Ascending aorta (tissue), 2 donors: Measurements from ENCODE around the gene GOT2. TPM values are rescaled to one million over a fixed set of nuclear protein-coding genes. Genes with fewer than 3 reads are reported as not detected.
"Not testable (repeated sequence)": the region's sequence is repeated elsewhere in the genome, so short reads cannot be mapped to it uniquely, and the experiment has no call there.

Source experiments
- DNase-seq, 2 donors: peaks; one replicate each; pipeline ENCODE4 v3.0.0-alpha.2; 2019; ENCODE audit warnings: low spot score in 2 of 2
- H3K27ac ChIP-seq, 2 donors: fragments of 200-600 bp; sonication (generic); one replicate each; pipeline ENCODE4 v1.5.1; 2016 to 2017; ENCODE audit warnings: mild to moderate bottlenecking in 1 of 2
- H3K27me3 ChIP-seq: fragments of 200-600 bp; sonication (generic); one replicate; pipeline ENCODE4 v1.5.1; 2017
- H3K36me3 ChIP-seq, 2 donors: fragments of 200-600 bp; sonication (generic); one replicate each; pipeline ENCODE4 v1.5.1; 2016
- H3K4me1 ChIP-seq, 2 donors: fragments of 200-600 bp; sonication (generic); one replicate each; pipeline ENCODE4 v1.5.1; 2016 to 2017; ENCODE audit warnings: mild to moderate bottlenecking in 1 of 2
- H3K4me3 ChIP-seq, 2 donors: fragments of 200-600 bp; sonication (generic); one replicate each; pipeline ENCODE4 v1.5.1; 2016 to 2017; ENCODE audit warnings: mild to moderate bottlenecking in 1 of 2
- H3K9me3 ChIP-seq, 2 donors: fragments of 200-600 bp; sonication (generic); one replicate each; pipeline ENCODE4 v1.5.1; 2016
- intact Hi-C: fragments of 100-400 bp; cut with DNase I; formaldehyde crosslinking; loops from one replicate; pipeline ENCODE4 v1.15.1; 2023
- total RNA-seq: library from RNA; depleted of rRNA; stranded (reverse); fragments of >200 nt; gene quantifications from one replicate; pipeline ENCODE4 v1.1.0, GENCODE V29; 2016
- TF ChIP-seq, protein P1 (sequence below), 3 experiments: fragments of 200-600 bp in 2 of 3; fragments of 450-650 bp in 1 of 3; sonication (generic) in 2 of 3; IDR thresholded peaks; one replicate each; pipeline ENCODE4 v1.5.1; 2016 to 2019; ENCODE audit warnings: antibody characterized with exemption in 3 of 3, mild to moderate bottlenecking in 1 of 3, moderate library complexity in 1 of 3

Gene GOT2
- total RNA-seq, 1 donor from 2014 or later, result 48.7 TPM

DNA sequence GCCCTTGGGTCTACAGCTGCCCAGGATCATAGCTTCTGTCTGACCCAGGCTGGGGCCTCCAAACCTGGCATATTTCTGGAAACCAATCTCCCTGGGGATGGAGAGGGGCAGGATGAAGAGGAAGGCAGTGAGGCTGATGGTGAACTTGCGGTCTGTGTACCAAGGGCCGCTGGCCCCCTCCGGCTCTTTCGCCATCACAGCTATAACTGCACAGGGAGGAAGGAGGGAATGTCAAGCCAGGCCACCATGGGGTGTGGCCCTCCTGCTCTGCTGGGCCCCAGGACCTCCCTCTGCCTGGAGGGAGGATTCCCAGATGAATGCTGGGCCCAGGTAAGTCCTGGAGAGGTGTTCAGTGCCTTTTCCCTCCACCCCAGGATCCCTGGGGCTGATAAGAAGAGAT, 55.8 kb downstream of the GOT2 start:
- no peak for DNase-seq
- intact Hi-C loops, result loop anchor here (1.0 kb wide), 1 partner anchor 78 kb away; no protein-coding TSS in a partner anchor

DNA sequence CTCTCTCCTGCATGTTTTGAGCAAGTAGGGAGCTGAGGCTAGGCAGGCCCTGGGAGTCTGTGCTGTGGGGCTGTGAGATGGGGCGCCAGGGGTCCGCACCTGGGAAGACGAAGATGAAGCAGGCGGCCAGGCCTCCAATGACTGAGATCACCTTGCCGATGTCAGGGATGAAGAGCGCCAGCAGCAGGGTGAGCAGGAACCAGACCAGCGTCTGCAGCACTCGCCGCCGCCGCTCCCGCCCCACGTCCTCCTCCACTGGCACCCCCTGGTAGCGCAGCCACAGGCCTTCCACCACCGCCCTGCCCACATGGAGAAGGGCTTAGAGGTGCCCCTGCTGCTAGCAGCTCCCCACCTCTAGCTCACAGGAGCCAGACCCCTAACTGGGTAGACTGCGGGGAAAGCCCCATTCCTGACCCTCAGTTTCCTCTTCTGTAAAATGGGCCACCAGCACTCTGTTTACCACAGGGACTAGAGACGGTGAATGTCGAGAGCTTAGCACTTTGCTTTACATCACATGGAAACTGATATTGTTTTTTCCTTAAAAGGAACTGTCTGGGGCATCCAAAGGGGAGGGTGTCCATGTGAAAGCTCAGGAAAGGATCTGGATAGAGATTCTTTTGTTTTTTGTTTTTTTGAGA, 63.1 kb downstream of the GOT2 start:
- Histone ChIP-seq H3K4me1 (no peaks in the 10 kb centered on the region), H3K27me3 (no peaks in the 10 kb centered on the region), H3K9me3 (no peaks in the 10 kb centered on the region), H3K4me3 (no peak overlapping the region), H3K27ac (no peak overlapping the region), H3K36me3 (peaks cover 10 to 17% of the 10 kb centered on the region in 2 donors)
- intact Hi-C loops, result no loop called here
- no peak for DNase-seq
- TF ChIP-seq, protein P1, sequence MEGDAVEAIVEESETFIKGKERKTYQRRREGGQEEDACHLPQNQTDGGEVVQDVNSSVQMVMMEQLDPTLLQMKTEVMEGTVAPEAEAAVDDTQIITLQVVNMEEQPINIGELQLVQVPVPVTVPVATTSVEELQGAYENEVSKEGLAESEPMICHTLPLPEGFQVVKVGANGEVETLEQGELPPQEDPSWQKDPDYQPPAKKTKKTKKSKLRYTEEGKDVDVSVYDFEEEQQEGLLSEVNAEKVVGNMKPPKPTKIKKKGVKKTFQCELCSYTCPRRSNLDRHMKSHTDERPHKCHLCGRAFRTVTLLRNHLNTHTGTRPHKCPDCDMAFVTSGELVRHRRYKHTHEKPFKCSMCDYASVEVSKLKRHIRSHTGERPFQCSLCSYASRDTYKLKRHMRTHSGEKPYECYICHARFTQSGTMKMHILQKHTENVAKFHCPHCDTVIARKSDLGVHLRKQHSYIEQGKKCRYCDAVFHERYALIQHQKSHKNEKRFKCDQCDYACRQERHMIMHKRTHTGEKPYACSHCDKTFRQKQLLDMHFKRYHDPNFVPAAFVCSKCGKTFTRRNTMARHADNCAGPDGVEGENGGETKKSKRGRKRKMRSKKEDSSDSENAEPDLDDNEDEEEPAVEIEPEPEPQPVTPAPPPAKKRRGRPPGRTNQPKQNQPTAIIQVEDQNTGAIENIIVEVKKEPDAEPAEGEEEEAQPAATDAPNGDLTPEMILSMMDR (IDR thresholded peaks at IDR 0.05), result no peak

More for the DNA sequence above, 55.8 kb downstream of the GOT2 start:
- H3K36me3 ChIP-seq, result peaks cover 6 to 19% of the 10 kb centered on the region in 2 donors
- H3K4me3 ChIP-seq, result no peak overlapping the region
- H3K9me3 ChIP-seq, result no peaks in the 10 kb centered on the region
- H3K27ac ChIP-seq, result no peak overlapping the region
- H3K27me3 ChIP-seq, result no peaks in the 10 kb centered on the region
- H3K4me1 ChIP-seq, result no peaks in the 10 kb centered on the region
- TF ChIP-seq, protein P1 (IDR thresholded peaks at IDR 0.05), result no peak

DNA sequence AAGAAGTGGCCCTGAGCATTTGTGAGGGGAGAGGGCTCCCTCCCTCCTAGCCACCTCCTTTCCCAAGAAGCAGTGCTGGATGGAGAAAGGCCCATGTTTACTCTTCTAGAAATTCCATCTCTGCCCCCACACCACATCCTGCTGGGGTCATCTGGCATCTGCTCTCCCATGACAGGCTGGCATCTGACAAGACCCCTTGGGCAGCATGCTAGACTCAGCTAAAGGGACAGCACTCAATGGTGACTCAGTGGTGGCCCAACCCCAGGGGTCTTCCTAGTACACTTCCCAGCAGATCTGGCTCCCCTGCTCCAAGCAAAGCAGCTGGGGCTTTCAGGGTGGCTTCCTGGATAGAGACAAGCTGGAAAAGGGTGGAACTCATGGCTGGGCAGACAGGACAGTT, 63.9 kb downstream of the GOT2 start:
- Histone ChIP-seq H3K9me3 (no peaks in the 10 kb centered on the region), H3K27ac (no peak overlapping the region), H3K27me3 (no peaks in the 10 kb centered on the region), H3K4me1 (no peaks in the 10 kb centered on the region), H3K36me3 (peaks cover 10 to 17% of the 10 kb centered on the region in 2 donors), H3K4me3 (no peak overlapping the region)
- TF ChIP-seq, protein P1 (IDR thresholded peaks at IDR 0.05), result no peak
- DNase-seq, result no peak
- intact Hi-C loops, result no loop called here

DNA sequence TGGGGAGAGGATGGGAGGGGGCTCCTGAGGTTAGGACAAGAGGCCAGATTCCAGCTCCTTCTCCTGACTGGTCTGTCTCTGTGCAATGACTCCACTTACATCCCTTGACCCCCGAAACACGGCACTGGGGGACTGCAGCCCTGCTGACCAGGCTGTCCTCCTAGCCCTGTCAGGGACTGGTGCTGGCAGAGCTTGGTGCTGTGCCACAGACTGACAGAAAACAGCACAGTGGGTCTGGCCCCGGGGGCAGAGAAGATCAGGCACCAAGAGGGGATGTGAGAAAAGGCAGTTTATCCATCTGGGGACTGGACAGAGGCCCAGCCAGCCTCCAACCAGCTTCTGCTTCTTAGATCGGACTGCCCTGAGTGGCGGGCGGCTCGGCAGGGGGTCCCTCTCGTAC, 68.9 kb downstream of the GOT2 start:
- intact Hi-C loops, result no loop called here
- TF ChIP-seq, protein P1 (IDR thresholded peaks at IDR 0.05), result no peak

DNA sequence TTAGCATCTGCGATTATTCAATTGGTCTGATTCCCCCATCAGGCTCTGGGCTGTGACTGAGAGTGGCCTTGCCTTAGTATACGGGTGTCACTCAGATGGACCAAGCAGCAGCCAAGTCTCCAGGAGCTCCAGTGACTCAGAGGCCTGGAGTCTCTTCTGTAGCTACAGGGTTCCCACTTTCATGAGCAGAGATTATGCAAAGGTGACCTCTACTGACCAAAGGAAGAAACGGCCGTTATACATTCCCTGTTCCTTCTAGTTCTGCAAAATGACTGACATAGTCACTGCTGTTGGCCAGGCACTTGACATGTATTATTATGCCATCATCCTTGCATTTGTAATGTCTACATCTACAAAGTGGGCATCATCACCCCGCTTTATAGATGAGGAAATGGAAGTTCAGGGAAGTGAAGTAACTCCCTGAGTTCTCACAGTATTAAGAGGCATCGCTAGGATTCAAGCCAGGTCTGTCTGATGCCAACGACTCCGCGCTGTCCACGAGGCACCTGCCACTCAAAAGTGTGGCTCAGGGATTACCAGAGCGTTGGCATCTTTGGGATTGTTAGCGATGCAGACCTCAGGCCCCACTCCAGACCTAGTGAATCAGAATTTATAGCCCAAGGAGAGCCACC, 72.8 kb downstream of the GOT2 start:
- H3K27ac ChIP-seq, result no peak overlapping the region
- H3K4me3 ChIP-seq, result no peak overlapping the region
- H3K36me3 ChIP-seq, result no peaks in the 10 kb centered on the region
- H3K4me1 ChIP-seq, result no peaks in the 10 kb centered on the region
- intact Hi-C loops, result loop anchor here (5.0 kb wide), 2 partner anchors 149 to 324 kb away; no protein-coding TSS in a partner anchor
- peak in 1 of 2 donors; percentile 74 for DNase-seq
- H3K27me3 ChIP-seq, result no peaks in the 10 kb centered on the region
- H3K9me3 ChIP-seq, result no peaks in the 10 kb centered on the region
- TF ChIP-seq, protein P1 (IDR thresholded peaks at IDR 0.05), result peak; percentile 27 to 57 (median 42)

More for the DNA sequence above, 68.9 kb downstream of the GOT2 start:
- H3K27ac ChIP-seq, result no peak overlapping the region
- no peak for DNase-seq
- peaks cover 6 to 17% of the 10 kb centered on the region in 2 donors for H3K36me3 ChIP-seq
- H3K27me3 ChIP-seq, result no peaks in the 10 kb centered on the region
- H3K4me1 ChIP-seq, result no peaks in the 10 kb centered on the region
- no peak overlapping the region for H3K4me3 ChIP-seq
- H3K9me3 ChIP-seq, result no peaks in the 10 kb centered on the region

DNA sequence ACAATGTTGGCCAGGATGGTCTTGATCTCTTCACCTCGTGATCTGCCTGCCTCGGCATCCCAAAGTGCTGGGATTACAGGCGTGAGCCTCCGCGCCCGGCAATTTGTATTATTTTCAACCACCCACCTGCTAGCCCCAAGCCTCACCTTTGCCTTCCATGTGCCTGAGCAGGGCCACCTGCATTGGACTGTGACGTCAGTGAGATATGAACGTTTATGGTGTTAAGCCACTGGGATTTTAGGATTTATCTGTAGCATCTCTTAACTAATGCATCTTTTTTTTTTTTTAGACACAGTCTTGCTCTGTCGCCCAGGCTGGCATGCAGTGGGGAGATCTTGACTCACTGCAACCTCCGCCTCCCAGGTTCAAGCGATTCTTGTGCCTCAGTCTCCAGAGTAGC, 74.2 kb downstream of the GOT2 start:
- H3K4me3 ChIP-seq, H3K9me3 ChIP-seq, H3K36me3 ChIP-seq, H3K27me3 ChIP-seq, DNase-seq, H3K27ac ChIP-seq, H3K4me1 ChIP-seq: not testable (repeated sequence)
- intact Hi-C loops, result loop anchor here (5.0 kb wide), 2 partner anchors 148 to 323 kb away; no protein-coding TSS in a partner anchor
